Measurements from ENCODE around the gene PLS1.
"Not testable (repeated sequence)": the region's sequence is repeated elsewhere in the genome, so short reads cannot be mapped to it uniquely, and the experiment has no call there.

Gene PLS1

GRCh38 chr3:142597906-142598305, 1.7 kb downstream of the PLS1 start:
- no peak for DNase-seq (ENCODE audit: low spot score)

GRCh38 chr3:142601713-142602112, 5.5 kb downstream of the PLS1 start:
- DNase-seq (ENCODE audit: low spot score), result no peak

GRCh38 chr3:142602619-142603385, 6.6 kb downstream of the PLS1 start:
- DNase-seq (ENCODE audit: low spot score), result no peak

GRCh38 chr3:142603386-142603705, 7.2 kb downstream of the PLS1 start:
- not testable (repeated sequence) for DNase-seq (ENCODE audit: low spot score)

- no peak for DNase-seq (ENCODE audit: low spot score)
These were observed 8.7 kb downstream of the PLS1 start for GRCh38 chr3:142604940-142605339.

- no peak for DNase-seq (ENCODE audit: low spot score)
These were observed 12.4 kb downstream of the PLS1 start for GRCh38 chr3:142608631-142609030.

GRCh38 chr3:142609136-142609535, 12.9 kb downstream of the PLS1 start:
- DNase-seq (ENCODE audit: low spot score), result no peak

- no peak for DNase-seq (ENCODE audit: low spot score)
These were observed 15.0 kb downstream of the PLS1 start for GRCh38 chr3:142611206-142611605.

- no peak for DNase-seq (ENCODE audit: low spot score)
These were observed 17.3 kb downstream of the PLS1 start for GRCh38 chr3:142613491-142613890.

- DNase-seq (ENCODE audit: low spot score), result no peak
These were observed 17.9 kb downstream of the PLS1 start for GRCh38 chr3:142614059-142614626.

GRCh38 chr3:142615171-142615570, 19.0 kb downstream of the PLS1 start:
- DNase-seq (ENCODE audit: low spot score), result no peak

- DNase-seq (ENCODE audit: low spot score), result no peak
These were observed 22.8 kb downstream of the PLS1 start for GRCh38 chr3:142618917-142619461.

- DNase-seq (ENCODE audit: low spot score), result no peak
These were observed 26.2 kb downstream of the PLS1 start for GRCh38 chr3:142622405-142622804.

- no peak for DNase-seq (ENCODE audit: low spot score)
These were observed 27.0 kb downstream of the PLS1 start for GRCh38 chr3:142623194-142623593.

GRCh38 chr3:142624341-142625152, 28.4 kb downstream of the PLS1 start:
- DNase-seq (ENCODE audit: low spot score), result no peak

GRCh38 chr3:142625153-142625440, 28.9 kb downstream of the PLS1 start:
- DNase-seq (ENCODE audit: low spot score), result no peak

GRCh38 chr3:142626971-142627370, 30.8 kb downstream of the PLS1 start:
- DNase-seq (ENCODE audit: low spot score), result no peak

- DNase-seq (ENCODE audit: low spot score), result no peak
These were observed 32.6 kb downstream of the PLS1 start for GRCh38 chr3:142628801-142629200.

- no peak for DNase-seq (ENCODE audit: low spot score)
These were observed 36.9 kb downstream of the PLS1 start for GRCh38 chr3:142633073-142633472.

- no peak for DNase-seq (ENCODE audit: low spot score)
These were observed 39.9 kb downstream of the PLS1 start for GRCh38 chr3:142636050-142636449.

- no peak for DNase-seq (ENCODE audit: low spot score)
These were observed 40.5 kb downstream of the PLS1 start for GRCh38 chr3:142636664-142637063.

GRCh38 chr3:142638291-142638690, 42.1 kb downstream of the PLS1 start:
- no peak for DNase-seq (ENCODE audit: low spot score)

- DNase-seq (ENCODE audit: low spot score), result no peak
These were observed 45.3 kb downstream of the PLS1 start for GRCh38 chr3:142641504-142641903.
